Nephron progenitor cell (in vitro differentiated cells): ENCODE measurements around the gene SRMS.

Source experiments
- DNase-seq: peaks from one replicate; pipeline ENCODE4 v3.0.0; 2021
- H3K27ac Mint-ChIP-seq: 2 replicates; pipeline ENCODE4 v1.8.0; 2021; ENCODE audit warnings: mild to moderate bottlenecking, moderate library complexity, mixed read lengths
- H3K27me3 Mint-ChIP-seq: 2 replicates; pipeline ENCODE4 v1.8.0; 2021; ENCODE audit warnings: mild to moderate bottlenecking, low read depth, mixed read lengths; ENCODE audit not compliant: poor library complexity
- H3K36me3 Mint-ChIP-seq: 2 replicates; pipeline ENCODE4 v1.8.0; 2021; ENCODE audit warnings: low read depth, mixed read lengths
- H3K4me1 Mint-ChIP-seq: 2 replicates; pipeline ENCODE4 v1.8.0; 2021; ENCODE audit warnings: mixed read lengths
- H3K4me3 Mint-ChIP-seq: 2 replicates; pipeline ENCODE4 v1.8.0; 2021; ENCODE audit warnings: mild to moderate bottlenecking, moderate library complexity, mixed read lengths
- H3K9me3 Mint-ChIP-seq: 2 replicates; pipeline ENCODE4 v1.8.0; 2021; ENCODE audit warnings: mild to moderate bottlenecking, moderate library complexity, mixed read lengths
- TF ChIP-seq, protein P1 (sequence below): fragments of 200-600 bp; sonication (generic); IDR thresholded peaks from 2 replicates; pipeline ENCODE4 v1.5.0; 2021; ENCODE audit warnings: antibody characterized with exemption

SRMS gene

DNA sequence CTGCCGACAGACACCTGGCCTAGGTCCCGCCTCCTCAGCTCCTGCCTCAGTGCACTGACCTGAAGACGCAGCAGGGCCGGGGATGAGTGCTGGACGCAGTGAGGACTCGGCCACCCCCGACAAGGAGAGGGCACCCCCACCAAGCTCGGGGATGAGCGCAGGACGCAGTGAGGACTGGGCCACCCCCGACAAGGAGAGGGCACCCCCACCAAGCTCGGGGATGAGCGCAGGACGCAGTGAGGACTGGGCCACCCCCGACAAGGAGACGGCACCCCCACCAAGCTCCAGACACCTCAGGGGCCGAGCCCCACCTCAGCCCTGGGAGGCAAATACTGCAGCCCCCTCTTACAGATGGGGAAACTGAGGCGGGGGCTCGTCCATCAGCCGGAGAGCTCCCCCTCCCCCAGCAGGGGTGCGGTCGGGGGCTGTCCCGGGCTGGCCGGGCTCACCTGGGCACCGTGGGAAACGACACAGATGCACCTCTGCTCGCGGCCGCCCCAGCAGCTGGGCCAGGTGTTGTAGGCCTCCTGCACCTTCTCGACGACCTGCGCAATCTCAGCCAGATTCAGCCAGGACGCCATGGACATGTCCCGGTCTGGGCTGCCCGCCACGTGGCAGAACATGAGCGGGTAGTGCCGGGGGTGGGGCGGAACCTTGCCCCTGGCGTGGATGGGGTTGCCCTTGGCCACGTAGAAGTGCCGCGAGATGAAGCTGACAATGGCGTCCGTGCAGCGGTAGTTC is 19.0 kb upstream of the SRMS start:
- Mint-ChIP-seq H3K4me3 (no peak overlapping the region), H3K27me3 (no peaks in the 10 kb centered on the region), H3K27ac (no peak overlapping the region), H3K9me3 (no peaks in the 10 kb centered on the region), H3K36me3 (no peaks in the 10 kb centered on the region), H3K4me1 (no peaks in the 10 kb centered on the region)
- DNase-seq = no peak
- TF ChIP-seq, protein P1, sequence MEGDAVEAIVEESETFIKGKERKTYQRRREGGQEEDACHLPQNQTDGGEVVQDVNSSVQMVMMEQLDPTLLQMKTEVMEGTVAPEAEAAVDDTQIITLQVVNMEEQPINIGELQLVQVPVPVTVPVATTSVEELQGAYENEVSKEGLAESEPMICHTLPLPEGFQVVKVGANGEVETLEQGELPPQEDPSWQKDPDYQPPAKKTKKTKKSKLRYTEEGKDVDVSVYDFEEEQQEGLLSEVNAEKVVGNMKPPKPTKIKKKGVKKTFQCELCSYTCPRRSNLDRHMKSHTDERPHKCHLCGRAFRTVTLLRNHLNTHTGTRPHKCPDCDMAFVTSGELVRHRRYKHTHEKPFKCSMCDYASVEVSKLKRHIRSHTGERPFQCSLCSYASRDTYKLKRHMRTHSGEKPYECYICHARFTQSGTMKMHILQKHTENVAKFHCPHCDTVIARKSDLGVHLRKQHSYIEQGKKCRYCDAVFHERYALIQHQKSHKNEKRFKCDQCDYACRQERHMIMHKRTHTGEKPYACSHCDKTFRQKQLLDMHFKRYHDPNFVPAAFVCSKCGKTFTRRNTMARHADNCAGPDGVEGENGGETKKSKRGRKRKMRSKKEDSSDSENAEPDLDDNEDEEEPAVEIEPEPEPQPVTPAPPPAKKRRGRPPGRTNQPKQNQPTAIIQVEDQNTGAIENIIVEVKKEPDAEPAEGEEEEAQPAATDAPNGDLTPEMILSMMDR = no peak

DNA sequence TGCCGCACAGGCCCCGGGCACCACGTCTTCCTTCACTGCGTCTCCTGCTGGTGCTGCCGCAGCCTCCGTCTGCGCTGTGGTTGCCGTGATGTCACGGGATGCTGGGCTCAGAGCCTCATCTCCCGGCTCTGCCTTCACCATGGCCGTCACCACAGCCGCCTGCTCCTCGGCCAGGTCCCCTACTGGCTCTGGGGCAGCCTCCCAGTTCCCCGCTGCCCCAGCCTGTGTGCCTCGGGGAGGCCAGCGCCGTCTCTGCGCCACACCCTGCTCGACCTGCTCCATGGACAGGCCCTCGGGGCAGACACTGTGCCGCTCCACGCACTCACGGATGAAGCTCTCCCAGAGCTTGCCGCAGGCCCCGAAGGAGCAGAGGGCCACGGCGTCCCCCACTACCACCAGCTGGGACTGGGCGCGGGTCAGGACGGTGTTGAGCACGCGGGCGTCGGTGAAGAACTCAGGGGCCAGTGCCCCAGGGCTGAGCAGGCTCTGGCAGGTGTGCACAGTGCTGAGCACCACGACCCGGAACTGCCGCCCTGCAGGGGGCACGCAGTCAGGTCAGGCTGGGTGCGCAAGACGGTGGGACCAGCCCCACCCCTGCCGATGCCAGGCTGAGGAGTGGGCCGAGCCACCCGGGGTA is 18.3 kb upstream of the SRMS start:
- no peak for DNase-seq

DNA sequence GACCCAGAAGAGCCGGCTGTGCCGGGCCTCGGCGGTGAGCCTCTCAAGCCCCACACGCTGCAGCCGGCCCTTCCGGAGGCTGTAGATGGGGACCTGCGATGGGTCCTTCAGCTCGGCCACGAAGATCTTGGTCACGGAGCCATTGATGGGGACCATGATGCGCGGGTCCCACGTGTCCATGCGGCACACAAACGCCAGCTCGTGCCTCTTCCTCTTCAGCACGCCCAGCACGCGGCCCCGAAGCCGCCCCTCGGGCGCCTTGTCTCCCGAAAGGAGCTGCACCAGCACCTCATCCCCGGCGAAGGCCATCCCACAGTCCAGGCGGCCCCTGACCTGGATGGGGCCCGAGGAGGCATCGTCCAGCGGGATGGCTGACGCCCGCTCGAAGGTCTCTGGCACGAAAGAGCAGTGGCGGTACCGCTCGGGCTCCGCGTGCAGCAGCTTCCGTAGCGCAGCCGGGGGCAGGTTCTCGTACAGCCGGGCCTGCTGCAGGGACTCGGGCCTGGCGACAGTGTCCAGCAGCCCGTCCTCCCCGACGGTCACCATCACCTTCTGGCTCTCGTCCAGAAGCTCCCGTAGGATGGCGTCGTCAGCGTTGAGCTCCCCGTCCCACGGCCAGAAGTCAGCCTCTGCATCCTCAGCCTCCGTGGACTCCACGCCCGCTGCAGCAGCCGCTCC is 17.6 kb upstream of the SRMS start:
- Mint-ChIP-seq H3K9me3 (no peaks in the 10 kb centered on the region), H3K27me3 (peaks cover 3% of the 10 kb centered on the region), H3K4me3 (no peak overlapping the region), H3K4me1 (no peaks in the 10 kb centered on the region), H3K36me3 (peaks cover 4% of the 10 kb centered on the region), H3K27ac (no peak overlapping the region)
- no peak for DNase-seq
- TF ChIP-seq, protein P1 = no peak

More for the DNA sequence above, 18.3 kb upstream of the SRMS start:
- H3K9me3 Mint-ChIP-seq = no peaks in the 10 kb centered on the region
- no peaks in the 10 kb centered on the region for H3K27me3 Mint-ChIP-seq
- H3K4me3 Mint-ChIP-seq = no peak overlapping the region
- TF ChIP-seq, protein P1 = no peak
- no peaks in the 10 kb centered on the region for H3K36me3 Mint-ChIP-seq
- no peaks in the 10 kb centered on the region for H3K4me1 Mint-ChIP-seq
- no peak overlapping the region for H3K27ac Mint-ChIP-seq

GRCh38 chr20:63564036-63564810 is 16.7 kb upstream of the SRMS start:
- no peaks in the 10 kb centered on the region for H3K9me3 Mint-ChIP-seq
- peaks cover 3% of the 10 kb centered on the region for H3K27me3 Mint-ChIP-seq
- H3K36me3 Mint-ChIP-seq = peaks cover 5% of the 10 kb centered on the region
- no peak overlapping the region for H3K27ac Mint-ChIP-seq
- DNase-seq = no peak
- TF ChIP-seq, protein P1 = no peak
- H3K4me1 Mint-ChIP-seq = no peaks in the 10 kb centered on the region
- no peak overlapping the region for H3K4me3 Mint-ChIP-seq

DNA sequence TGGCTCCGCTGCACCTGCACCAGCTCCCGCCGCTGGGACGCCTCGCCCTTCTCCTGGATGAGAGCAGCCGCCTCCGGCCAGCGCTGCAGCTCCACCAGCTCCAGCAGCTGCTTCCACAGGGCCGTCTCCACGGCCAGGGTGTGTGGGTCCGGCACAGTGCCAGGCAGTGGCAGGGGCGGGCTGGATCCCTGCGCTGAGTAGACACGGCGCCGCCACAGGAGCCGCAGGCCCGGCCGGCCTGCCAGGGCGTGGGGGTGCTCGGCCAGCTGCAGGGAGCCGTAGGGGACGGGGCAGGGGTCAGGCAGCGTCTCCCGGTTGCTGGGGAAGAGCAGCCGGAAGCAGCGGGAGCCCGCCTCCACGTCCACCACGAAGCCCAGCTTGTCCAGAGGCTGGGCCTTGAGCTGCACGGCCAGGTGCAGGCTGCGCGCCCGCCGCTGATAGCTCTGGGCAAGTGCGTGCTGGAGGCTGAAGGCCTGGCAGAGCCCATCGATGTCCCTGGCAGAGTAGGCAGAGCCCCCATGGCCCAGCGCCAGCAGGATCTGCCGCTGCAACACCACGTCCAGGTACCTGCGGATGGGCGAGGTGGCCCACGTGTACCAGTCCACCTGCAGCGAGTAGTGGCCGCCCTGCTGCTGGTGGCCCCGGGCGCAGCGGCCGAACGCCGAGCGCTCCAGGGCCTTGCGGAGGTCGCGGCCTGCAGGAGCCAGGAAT is 15.8 kb upstream of the SRMS start:
- Mint-ChIP-seq H3K4me1 (no peaks in the 10 kb centered on the region), H3K4me3 (no peak overlapping the region), H3K36me3 (peaks cover 5% of the 10 kb centered on the region), H3K27me3 (peaks cover 3% of the 10 kb centered on the region), H3K9me3 (no peaks in the 10 kb centered on the region), H3K27ac (no peak overlapping the region)
- no peak for DNase-seq
- TF ChIP-seq, protein P1 = no peak
